HG03520 (cell line): ENCODE measurements around the gene TNNI2.
"Not testable (repeated sequence)": the region's sequence is repeated elsewhere in the genome, so short reads cannot be mapped to it uniquely, and the experiment has no call there.

Source experiments
- ATAC-seq: cut with Tn5 transposase; IDR thresholded peaks from one replicate; pipeline ENCODE4 v1.9.1; 2021; ENCODE audit warnings: mild to moderate bottlenecking, moderate library complexity; ENCODE audit not compliant: unreplicated experiment

TNNI2 gene

DNA sequence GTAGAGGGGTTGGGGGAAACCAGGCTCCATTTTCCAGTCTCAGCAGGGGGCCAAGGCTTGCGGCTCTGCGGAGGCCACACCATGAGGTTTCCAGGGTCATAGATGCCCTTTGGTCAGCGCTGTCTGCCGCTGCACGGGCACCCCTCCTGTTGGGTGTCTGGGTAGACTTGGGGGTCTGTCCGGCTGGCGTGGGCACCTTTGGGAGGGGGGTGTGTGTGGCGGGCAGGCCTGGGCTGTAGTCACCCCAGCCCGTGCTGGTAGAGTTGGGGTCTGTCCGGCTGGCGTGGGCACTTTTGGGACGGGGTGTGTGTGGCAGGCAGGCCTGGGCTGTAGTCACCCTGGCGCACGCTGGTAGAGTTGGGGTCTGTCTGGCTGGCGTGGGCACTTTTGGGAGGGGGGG, 32.8 kb downstream of the TNNI2 start:
- ATAC-seq = no peak

DNA sequence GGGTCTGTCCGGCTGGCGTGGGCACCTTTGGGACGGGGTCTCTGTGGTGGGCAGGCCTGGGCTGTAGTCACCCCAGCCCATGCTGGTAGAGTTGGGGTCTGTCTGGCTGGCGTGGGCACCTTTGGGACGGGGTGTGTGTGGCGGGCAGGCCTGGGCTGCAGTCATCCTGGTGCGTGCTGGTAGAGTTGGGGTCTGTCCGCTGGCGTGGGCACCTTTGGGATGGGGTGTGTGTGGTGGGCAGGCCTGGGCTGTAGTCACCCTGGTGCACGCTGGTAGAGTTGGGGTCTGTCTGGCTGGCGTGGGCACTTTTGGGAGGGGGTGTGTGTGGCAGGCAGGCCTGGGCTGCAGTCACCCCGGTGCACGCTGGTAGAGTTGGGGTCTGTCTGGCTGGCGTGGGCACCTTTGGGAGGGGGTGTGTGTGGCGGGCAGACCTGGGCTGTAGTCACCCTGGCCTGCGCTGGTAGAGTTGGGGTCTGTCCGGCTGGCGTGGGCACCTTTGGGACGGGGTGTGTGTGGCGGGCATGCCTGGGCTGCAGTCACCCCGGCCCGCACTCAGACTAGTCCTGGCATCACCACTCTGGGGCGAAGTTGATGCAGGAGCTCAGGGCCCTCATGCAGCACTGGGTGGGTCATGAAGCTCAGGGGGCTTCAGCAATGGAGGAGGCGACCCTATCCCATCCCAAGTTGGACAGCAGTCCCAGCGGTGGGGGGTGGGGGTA, 33.6 kb downstream of the TNNI2 start:
- ATAC-seq = no peak

DNA sequence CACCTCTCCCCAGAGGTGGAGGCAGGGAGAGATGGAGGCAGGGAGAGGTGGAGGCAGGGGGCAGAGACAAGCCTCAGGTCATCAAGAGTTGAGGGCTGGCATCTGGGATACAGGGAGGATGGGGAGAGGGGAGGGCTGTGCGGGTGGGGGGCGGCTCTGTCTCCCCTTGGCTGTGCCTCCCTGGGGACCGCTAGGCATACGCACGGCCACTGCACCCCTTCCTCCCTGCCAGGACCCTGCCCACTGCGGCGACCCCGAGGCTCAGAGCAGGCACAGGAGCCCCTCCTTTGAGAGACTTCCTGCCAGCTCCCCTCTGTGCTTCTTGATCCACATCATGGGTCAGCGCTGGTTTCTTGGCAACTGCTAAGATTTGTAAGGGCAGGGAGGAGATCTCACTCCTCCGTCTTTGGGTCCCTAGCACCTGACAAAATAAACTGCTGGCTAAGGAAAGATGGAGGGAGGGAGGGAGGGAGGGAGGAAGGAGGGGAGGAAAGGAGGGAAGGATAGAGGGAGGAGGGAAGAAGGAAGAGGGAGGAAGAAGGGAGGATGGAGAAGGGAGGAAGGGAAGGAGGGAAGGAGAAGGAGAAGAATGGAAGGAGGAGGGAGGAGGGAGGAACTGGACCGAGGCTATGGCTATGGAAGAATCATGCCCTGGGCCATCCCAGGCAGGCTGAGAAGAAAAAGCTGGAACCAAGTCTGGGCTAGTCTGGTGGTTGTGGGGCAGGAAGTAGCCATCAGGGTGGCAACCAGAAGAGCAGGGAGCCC, 34.4 kb downstream of the TNNI2 start:
- ATAC-seq = no peak

DNA sequence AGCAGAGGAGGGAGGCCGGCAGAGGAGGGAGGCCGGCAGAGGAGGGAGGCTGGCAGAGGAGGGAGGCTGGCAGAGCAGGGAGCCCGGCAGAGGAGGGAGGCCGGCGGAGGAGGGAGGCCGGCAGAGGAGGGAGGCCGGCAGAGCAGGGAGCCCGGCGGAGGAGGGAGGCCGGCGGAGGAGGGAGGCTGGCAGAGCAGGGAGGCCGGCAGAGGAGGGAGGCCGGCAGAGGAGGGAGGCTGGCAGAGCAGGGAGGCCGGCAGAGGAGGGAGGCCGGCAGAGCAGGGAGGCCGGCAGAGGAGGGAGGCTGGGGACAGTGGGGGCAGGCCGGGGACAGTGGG, 35.0 kb downstream of the TNNI2 start:
- ATAC-seq = not testable (repeated sequence)

DNA sequence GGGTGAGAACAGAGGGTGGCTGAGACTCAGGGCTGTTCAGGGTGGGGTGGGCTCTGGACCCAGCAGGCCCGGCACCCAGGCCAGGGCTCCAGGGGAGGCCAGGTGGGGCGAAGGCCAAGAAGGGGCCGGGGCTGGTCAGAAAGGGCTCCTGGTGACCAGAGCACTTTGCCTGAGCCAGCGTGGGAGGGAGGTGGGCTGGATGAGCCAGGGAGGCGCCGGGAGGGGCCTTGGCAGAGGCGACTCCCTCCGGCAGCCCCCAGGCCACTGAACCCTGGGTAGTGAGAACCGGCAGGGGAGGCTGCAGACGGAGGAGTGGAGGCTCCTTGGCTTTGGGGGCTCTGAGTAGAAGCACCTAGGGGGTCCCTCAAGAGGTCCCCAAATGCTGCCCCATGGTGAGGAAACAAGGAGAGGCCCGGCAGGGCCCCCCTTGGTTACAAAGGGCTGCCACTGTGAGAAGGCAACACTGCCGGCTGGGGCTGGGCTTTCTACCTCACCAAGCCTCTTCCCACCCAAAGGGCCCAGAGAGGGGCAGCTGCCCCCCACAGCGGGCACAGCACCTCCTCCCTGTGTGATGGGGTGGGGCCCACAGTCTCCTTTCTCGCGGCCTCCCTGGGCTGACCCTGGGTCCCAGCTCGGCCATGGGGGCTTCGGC, 35.8 kb downstream of the TNNI2 start:
- ATAC-seq = not testable (repeated sequence)

DNA sequence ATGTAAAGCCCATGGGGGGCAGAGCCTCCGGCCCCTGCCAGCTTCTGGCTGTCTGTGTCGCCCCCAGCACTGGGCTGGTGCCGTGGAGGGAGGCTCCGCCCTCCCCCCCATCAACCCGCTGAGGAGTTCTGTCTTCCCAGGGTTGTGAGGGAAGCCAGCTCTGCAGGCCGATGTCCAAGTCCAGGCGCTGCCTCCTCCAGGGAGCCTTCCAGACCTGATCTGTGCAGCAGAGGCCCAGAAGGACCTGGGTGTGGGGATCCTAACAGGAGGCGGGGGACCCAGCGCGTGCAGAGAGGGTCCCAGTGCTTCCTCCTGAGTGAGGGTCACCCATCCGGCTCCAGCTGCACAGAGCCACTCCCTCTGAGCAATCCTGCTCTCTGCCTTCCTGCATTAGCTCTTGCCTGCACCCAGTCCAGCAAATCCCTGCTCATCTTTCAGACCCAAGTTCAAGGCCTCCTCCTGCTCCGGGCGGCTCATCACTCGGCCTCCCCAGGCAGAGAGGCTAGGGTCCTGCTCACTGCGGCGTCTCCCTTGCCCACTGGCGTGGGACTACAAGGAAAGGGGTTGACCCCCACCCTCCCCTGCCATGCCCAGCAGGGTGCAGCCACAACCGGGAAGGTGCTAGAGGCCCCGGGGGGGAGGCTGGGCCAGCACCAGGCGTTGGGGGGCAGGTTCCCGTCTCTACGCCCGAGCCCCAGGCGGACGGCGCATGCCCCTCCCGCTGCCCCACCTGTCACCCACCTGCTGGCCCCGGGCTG, 36.5 kb downstream of the TNNI2 start:
- no peak for ATAC-seq

DNA sequence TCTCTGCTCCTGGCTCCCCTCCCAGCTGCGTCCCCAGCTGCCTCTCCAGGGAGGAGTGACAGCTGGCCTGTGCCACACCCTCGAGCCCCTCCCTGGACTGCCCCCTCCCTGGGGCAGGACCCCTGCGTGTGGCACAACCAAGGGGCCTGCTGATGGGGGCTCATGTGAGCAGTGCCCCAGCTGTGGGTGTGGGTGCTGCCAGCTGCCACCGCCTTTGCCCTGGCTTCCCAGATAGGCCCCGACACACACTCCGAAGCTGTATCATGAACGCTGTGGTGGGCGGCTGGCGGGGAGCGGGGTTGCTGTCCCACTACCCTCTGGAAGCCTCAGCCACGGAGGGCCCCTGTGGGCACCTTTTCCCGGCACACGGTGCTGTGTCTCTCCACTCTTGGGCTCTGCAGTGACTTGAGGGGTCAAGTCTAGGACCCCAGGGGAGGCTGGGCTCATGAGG, 37.1 kb downstream of the TNNI2 start:
- not testable (repeated sequence) for ATAC-seq

DNA sequence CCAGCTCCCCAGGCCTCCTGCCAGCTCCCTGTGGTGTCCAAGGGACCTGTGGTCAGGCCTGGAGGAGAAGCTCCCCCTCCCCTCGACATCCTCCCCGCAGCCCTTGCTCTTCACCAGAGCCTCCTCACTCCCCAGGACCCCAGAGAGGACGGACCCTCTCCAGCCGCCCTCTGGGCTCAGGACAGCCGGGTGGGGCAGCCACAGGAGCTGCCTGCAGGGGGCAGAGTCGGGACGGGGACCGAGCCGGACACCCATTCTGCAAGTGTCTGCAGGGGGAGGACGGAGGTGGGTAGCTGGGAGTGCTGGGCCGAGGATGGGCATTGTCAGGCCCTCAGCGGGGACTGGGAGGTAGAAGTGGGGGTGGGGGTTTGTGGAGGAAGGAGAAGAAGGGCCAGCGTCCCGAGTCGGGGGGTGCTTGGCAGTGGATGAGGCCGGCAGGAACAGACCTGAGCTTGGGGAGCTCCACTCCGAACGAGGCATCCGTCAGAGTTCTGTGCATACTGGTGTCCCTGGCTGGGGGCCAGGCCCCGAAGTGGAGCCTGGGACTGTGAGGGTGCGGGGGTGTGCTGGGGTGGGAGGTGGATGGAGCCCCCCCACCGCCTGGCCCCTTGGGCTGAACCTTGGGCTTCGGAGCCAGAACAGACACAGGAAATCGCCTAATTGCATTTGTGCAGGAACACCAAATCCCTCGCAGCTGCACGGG, 37.7 kb downstream of the TNNI2 start:
- ATAC-seq = no peak

DNA sequence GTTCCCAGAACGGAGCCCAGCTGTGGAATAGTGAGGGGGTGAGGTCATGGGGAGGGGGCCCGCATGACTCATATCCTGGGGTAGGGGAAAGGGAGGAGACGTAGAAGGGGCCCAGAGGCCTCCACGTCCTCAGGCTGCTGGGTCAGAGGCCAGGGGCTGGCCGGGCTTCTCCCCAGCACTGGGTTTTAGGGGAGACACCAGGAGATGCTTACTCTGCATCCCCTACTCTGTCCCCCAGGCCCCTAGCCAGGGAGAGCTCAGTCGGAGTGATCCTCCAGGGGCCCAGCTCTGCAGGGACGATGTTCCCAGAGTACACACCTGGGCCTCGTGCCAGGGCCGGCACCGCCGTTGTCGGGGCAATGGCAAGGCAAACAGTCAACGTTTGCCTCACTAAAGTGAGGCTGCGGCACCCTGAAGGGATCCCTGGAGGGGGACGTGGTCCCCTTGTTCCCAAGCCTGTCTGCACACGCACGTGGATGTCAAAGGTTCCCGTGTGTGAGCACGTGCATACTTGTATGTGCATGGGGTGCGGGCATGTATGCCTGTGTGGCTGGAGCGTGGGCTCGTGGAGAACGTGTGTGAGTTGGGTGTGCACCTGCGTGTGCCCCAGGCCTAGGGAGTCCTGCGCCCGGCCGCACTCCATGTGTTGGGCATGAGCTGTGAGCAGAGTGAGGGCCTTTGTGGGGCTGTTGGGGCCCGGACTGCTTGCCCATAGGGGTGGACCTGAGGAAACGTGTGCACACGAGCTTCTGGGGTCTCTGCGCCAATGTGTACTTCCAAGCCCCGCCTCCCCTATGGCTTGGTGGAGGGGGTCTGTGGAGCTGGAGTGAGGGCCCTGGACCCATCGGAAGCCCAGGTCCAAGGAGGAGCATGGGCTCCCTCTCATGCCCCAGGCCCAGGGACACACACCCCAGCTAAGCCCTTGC, 38.7 kb downstream of the TNNI2 start:
- no peak for ATAC-seq

DNA sequence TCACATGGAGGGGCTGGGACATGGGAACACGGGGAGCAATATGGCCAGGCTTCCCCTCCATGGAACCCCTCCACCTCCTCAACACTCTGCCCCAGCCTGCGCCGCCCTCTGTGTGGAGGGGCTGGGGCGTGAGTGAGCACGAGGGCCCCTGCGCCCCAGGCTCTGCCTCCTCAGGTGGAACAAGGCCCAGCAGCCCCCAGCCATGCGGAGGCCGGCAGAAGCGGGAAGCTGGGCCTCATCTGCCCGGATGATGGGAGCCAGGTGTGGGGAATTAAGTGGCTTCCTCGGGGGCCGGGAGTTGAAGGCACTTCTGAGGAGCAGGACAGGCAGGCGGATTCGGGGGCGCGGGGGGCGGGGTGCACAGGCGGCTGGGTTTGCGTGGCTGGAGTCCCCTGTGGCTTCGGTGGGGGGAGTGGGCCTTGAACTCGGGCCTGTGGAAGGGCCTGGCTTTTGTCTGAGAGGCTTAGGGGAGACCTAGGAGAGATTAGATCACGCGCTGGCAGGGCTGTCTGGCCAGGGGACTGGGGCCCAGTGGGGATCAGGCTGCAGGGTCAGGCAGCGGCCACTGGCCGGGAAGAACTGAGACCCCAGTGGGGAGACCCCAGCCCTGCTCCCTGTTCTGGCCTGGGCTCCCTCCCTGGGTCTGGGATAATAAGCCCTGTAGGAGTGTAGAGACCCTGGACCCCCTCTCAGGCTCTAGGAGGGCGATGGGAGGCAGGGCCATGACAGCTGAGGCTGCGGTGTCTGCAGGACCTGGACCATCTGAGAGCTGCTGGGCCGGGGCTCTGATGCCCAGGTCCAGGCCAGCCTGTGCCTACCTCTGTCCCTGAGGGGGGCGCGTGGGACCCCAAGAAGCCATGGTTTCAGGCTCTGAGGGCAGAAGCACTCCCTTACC, 39.6 kb downstream of the TNNI2 start:
- no peak for ATAC-seq

DNA sequence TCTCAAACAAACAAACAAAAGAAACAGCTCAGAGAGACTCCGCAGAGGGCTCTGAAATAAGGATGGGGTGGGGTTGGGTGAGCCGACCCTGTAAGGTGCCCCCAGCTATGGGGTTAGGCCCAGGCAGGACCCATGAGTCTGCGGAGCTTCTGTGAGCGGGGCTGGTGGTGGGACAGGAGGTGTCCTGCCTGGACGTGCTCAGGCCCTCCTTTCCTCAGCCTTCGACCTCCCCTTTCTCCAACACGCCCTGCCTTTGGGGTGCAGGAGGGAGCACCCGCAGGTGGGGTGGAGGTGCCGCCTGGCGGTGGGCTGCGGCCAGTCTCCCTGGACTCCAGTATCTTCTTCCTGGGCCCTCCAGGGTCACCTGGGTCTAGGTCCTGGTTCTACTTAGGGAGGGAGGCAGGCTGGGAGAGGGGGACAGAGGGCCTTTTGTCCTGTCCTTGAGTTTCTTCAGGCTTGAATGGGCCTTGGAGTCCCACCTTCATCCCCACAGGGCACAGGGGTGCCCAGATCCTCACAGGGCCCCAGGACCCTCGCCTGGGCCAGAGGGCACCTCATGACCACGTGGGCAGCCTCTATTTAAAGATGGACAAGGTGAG, 40.7 kb downstream of the TNNI2 start:
- no peak for ATAC-seq

DNA sequence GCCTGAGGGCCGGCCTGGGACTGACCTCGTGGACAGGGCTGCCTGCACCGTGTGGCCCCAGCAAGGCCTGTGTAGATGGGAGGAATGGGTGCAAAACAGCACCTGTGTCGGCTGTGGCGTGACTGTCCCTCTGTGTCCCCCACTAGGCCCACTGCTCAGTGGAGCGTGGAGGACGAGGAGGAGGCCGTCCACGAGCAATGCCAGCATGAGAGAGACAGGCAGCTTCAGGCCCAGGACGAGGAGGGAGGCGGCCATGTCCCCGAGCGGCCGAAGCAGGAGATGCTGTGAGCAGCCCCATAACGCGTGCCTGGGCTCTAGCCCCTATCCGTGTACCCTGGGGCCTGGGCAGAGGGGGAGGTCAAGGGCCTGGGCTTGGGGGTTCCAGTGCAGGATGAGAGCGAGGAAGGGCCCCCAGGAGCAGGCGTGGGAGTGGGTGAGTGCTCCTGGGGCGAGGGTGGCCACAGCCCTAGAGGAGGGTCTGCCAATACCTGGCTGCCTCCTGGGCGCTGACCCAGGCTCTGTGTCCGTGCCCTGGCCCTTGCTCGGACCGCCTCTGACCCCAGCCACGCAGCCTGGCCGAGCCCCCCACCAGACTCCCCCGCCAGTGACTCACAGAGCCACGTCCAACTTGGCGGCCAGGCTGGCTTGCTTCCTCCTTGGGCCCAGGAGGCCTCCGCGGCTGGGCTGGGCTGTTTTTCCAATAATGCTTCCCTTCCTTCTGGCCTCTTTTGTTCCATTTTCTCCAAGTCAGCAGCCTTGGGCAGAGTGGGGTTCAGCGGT, 41.4 kb downstream of the TNNI2 start:
- no peak for ATAC-seq

DNA sequence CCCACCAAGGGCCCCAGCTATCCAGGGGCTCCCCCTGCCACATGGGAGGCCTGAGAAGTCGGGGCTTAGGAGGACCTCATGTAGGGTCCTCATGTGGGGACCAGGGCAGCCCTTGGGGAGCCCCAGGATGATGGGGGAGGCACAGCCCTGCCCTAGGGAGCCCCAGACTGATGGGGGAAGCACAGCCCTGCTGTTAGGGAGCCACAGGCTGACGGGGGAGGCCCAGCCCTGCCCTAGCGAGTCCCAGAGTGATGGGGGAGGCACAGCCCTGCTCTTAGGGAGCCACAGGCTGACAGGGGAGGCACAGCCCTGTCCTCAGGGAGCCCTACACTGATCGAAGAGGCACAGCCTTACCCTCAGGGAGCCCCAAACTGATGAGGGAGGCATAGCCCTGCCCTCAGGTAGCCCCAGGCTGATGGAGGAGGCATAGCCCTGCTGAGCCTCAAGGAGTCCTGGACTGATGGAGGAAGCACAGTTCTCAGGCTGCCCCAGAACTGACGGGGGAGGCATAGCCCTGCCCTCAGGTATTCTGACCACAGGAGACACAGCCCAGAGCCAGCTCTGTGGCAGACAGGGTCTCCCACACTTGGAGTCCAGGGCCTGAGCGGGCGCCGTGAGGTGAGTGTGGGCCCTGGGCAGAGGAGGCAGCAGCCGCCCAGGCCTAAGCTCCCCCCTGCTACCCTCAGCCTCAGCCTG, 42.1 kb downstream of the TNNI2 start:
- ATAC-seq = no peak

DNA sequence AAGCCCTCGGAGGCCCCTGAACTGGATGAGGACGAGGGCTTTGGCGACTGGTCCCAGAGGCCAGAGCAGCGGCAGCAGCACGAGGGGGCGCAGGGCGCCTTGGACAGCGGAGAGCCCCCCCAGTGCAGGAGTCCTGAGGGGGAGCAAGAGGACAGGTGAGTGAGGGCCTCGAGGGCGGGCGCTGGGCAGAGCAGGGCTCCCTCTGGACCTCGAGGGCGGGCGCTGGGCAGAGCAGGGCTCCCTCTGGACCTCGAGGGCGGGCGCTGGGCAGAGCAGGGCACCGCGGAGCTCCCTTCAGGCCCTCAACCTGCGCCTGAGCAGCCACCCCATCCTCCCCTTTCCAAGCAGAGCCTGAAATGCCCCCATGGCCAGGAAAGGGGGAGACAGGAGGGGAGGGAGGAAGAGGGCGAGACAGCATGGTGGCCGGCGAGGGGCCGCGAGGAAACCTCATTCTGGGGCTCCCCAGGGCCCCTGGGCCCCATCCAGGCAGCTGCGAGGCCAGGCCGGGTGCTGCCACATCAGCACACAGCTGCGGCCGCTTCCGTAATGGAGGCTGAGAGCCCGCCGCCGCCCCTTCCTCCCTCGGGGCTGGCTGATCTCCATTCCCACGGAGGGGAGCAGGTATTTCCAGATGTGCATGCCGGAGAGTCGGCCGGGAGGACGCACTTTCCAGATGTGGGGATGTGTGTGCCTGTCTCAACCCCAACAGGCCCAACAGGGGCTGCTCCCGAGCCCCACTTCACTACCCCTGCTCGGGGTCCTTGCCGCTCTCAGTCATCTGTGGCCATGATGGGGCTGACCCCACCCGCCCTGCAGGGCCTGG, 42.9 kb downstream of the TNNI2 start:
- no peak for ATAC-seq

DNA sequence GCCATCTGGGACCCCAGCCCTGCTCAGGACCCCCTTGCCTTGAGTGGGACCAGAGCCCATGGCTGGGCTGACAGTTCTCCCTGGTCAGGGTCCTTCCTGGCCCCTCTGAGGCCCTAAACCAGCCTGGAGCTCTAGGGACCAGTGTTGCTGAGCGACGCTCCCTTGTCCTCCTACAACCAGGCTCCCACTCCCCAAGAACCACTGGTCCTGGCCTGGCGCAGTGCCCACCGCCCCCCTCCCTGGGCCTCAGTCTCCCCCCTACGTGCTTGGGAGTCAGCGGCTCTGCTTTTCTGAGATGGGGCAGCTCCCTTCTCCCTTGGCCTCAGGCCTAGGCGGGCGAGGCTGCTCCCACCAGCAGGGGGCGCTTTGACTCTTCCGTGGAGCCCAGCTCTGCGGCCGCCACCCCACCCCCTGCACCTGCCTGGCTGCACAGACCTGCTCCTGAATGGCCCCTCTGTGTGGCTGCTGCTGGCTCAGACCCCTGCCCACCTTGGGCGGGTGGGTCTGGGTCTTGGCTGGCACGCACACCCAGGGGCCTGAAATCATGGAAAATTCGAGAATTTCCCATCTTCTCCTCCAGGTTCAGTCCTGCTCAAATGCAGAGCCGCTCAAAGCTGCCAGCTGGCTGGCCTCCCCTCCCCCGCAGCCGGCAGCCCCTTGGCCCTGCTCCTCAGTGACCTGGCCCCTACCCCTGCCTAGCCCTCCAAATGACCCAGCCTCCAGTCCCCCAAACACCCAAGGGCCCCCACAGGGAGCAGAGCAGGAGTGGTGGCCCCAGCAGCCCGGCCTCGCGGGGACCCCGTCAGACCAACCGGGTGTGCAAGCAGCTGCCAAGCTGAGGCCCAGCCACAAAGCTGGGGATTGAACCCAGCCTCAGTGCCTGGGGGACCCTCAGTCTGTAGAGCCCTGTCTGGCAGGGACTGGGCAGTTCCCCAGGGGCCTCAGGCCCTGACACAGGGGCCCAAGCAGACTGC, 43.8 kb downstream of the TNNI2 start:
- ATAC-seq = peak; percentile 43
